Endothelial cell of umbilical vein (primary cell): ENCODE data around the gene ADAMTS12.

Source experiments
- CTCF ChIP-seq, 2 donors: IDR thresholded peaks; 1 replicate in 1 of 2; 2 replicates in 1 of 2; pipeline ENCODE4 v1.5.1; 2011; ENCODE audit warnings: low read length in 2 of 2, mild to moderate bottlenecking in 2 of 2, moderate library complexity in 2 of 2, control low read depth in 1 of 2, inconsistent platforms in 1 of 2, low read depth in 1 of 2; ENCODE audit not compliant: insufficient read depth in 1 of 2; ENCODE audit errors: extremely low read depth in 1 of 2
- EZH2 ChIP-seq: IDR thresholded peaks from 2 replicates; pipeline ENCODE4 v1.6.1; 2012; ENCODE audit warnings: borderline replicate concordance, low read depth, mild to moderate bottlenecking, moderate library complexity, low read length, inconsistent platforms; ENCODE audit not compliant: severe bottlenecking
- FOS ChIP-seq: IDR thresholded peaks from 2 replicates; pipeline ENCODE4 v1.6.1; 2011; ENCODE audit warnings: mild to moderate bottlenecking, low read length, moderate library complexity, borderline replicate concordance; ENCODE audit not compliant: insufficient read depth
- JUN ChIP-seq: IDR thresholded peaks from 2 replicates; pipeline ENCODE4 v1.6.1; 2011; ENCODE audit warnings: borderline replicate concordance, low read depth; ENCODE audit not compliant: insufficient read length, insufficient read depth
- MYC ChIP-seq: IDR thresholded peaks from one replicate; pipeline ENCODE4 v1.6.1; 2011; ENCODE audit warnings: mild to moderate bottlenecking, low read depth, low read length
- POLR2A ChIP-seq: IDR thresholded peaks from 2 replicates; pipeline ENCODE4 v1.6.1; 2012; ENCODE audit warnings: low read depth, mild to moderate bottlenecking, control low read depth, low read length
- POLR2AphosphoS5 ChIP-seq: IDR thresholded peaks from 2 replicates; pipeline ENCODE4 v1.6.1; 2012; ENCODE audit warnings: low read depth, mild to moderate bottlenecking, control low read depth, low read length, moderate library complexity; ENCODE audit not compliant: insufficient read depth
- TF ChIP-seq, protein P1 (sequence below): IDR thresholded peaks from 2 replicates; pipeline ENCODE4 v1.6.1; 2011; ENCODE audit not compliant: insufficient read depth, insufficient read length

GRCh38 chr5:33712664-33713063 lies 179.1 kb downstream of the ADAMTS12 start:
- TF ChIP-seq CTCF (IDR thresholded peaks at IDR 0.05; ENCODE audit: extremely low read depth in 1 of 2, insufficient read depth in 1 of 2, low read depth in 1 of 2, low read length in 2 of 2) = no peak
- TF ChIP-seq MYC = no peak
- TF ChIP-seq POLR2A = no peak
- TF ChIP-seq FOS = no peak
- TF ChIP-seq EZH2 = no peak
- TF ChIP-seq JUN = no peak
- TF ChIP-seq POLR2AphosphoS5 = no peak
- TF ChIP-seq, protein P1, sequence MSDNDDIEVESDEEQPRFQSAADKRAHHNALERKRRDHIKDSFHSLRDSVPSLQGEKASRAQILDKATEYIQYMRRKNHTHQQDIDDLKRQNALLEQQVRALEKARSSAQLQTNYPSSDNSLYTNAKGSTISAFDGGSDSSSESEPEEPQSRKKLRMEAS = no peak
